ENCODE measurements around the gene GRHL1.

GRHL1 gene

DNA sequence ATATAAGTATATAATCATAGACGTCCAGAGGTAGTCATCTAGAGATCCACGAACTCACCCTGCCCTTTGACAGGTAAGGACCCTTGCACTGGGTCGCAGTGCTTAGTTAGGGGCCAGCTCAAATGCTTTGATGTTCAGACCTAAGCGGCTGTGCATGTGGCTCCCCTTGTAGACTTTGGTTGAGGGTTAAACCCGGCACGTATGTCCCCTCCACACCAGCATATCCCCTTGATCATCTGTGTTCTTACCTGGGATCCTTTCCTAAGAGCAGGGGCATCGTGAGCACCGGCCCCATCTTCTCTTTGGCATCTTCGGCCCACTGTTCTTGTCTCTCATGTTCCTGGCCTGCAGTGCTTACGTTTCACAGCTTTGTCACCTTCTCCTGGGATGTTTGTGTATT, 31.4 kb downstream of the GRHL1 start:
- no peaks in the 10 kb centered on the region for H4K20me1 ChIP-seq (ENCODE audit: insufficient read depth, low read length)
- H3K9ac ChIP-seq (ENCODE audit: low read length): no peak overlapping the region
- H3K27ac ChIP-seq (ENCODE audit: low read length): no peak overlapping the region
- no peaks in the 10 kb centered on the region for H3K9me2 ChIP-seq (replicated peaks; ENCODE audit: insufficient read depth, low read length)
- TF ChIP-seq EZH2 (optimal IDR thresholded peaks at IDR 0.05; ENCODE audit: low read depth, low read length) (no peak), EZH2phosphoT487 (IDR thresholded peaks at IDR 0.05; ENCODE audit: low read length) (no peak)
- TF ChIP-seq, protein P1, sequence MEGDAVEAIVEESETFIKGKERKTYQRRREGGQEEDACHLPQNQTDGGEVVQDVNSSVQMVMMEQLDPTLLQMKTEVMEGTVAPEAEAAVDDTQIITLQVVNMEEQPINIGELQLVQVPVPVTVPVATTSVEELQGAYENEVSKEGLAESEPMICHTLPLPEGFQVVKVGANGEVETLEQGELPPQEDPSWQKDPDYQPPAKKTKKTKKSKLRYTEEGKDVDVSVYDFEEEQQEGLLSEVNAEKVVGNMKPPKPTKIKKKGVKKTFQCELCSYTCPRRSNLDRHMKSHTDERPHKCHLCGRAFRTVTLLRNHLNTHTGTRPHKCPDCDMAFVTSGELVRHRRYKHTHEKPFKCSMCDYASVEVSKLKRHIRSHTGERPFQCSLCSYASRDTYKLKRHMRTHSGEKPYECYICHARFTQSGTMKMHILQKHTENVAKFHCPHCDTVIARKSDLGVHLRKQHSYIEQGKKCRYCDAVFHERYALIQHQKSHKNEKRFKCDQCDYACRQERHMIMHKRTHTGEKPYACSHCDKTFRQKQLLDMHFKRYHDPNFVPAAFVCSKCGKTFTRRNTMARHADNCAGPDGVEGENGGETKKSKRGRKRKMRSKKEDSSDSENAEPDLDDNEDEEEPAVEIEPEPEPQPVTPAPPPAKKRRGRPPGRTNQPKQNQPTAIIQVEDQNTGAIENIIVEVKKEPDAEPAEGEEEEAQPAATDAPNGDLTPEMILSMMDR (IDR thresholded peaks at IDR 0.05; ENCODE audit: low read length): no peak
- H3K4me1 ChIP-seq (ENCODE audit: low read length): no peaks in the 10 kb centered on the region
- DNase-seq: no peak
- H3K36me3 ChIP-seq (replicated peaks; ENCODE audit: insufficient read depth, low read length): no peaks in the 10 kb centered on the region
- no peak overlapping the region for H3K4me2 ChIP-seq (ENCODE audit: low read depth, low read length)
- no peak overlapping the region for H3K4me3 ChIP-seq (ENCODE audit: low read length)
- no peaks in the 10 kb centered on the region for H3K9me3 ChIP-seq (replicated peaks; ENCODE audit: insufficient read depth, low read length)
- no peaks in the 10 kb centered on the region for H3K79me2 ChIP-seq (ENCODE audit: low read length)
- H3F3A ChIP-seq (ENCODE audit: insufficient read depth, low read length): no peaks in the 10 kb centered on the region
- H3K27me3 ChIP-seq (replicated peaks; ENCODE audit: insufficient read depth, low read length): no peaks in the 10 kb centered on the region
- H2AFZ ChIP-seq (ENCODE audit: low read length): no peak overlapping the region

DNA sequence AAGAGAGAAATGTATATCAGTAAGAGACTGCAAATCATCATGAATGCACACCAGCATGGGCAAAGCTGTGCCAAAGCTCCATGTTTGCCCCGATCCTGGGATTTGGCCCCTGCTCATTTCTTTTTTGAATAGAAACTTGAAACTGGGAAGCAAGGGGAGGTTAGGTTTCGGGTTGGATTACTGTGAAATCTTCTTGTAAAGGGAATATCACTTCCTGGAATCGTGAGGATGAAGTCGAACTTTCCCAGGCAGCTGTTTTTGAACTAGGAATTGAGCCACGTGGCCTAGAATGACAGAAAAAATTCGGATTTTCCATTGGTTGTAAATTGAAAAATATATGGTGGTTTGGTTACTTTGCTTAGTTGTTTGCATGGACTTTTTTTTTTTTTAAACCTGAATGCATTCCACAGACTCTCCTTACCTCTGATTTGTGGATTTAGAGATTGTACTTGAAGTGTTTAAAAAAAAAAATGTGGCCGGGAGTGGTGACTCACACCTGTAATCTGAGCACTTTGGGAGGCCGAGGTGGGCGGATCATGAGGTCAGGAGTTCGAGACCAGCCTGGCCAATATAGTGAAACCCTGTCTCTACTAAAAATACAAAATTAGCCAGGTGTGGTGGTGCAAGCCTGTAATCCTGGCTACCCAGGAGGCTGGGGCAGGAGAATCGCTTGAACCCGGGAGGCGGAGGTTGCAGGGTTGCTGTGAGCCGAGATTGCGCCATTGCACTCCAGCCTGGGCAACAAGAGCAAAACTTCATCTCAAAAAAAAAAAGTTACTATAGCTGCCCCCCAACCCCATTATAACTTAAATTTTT, 32.1 kb downstream of the GRHL1 start:
- no peak for DNase-seq

DNA sequence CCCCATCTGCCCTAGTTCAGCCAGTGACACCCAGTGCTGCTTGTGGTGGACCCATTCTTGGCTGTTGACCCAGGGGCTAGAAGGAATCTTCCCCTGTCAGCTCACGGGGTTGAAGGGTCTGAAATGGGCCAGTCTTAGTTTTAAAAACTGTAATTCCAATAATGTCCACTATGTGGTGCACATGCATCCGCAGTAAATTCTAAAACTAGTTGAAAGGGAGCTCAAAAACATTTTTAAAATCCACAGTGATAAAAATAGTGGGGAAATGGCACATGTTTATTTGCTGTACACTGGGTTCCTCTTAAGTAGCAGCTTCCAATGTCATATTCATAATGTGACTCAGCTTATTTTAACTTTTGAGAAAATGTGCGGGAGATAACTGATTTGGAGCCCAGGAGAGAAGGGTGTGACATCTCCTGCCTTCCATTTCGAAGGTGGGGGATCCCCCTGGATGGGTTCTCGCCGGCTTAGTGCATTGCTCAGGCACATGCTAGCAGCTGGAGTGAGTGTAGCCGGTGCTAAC, 32.8 kb downstream of the GRHL1 start:
- peak; percentile 49 for DNase-seq
- Histone ChIP-seq H3K79me2 (ENCODE audit: low read length) (no peaks in the 10 kb centered on the region), H3K9me3 (replicated peaks; ENCODE audit: insufficient read depth, low read length) (no peaks in the 10 kb centered on the region), H3K4me2 (ENCODE audit: low read depth, low read length) (no peak overlapping the region), H3K36me3 (replicated peaks; ENCODE audit: insufficient read depth, low read length) (no peaks in the 10 kb centered on the region), H2AFZ (ENCODE audit: low read length) (no peak overlapping the region), H3K4me3 (ENCODE audit: low read length) (no peak overlapping the region), H3F3A (ENCODE audit: insufficient read depth, low read length) (no peaks in the 10 kb centered on the region), H4K20me1 (ENCODE audit: insufficient read depth, low read length) (no peaks in the 10 kb centered on the region), H3K9ac (ENCODE audit: low read length) (no peak overlapping the region), H3K4me1 (ENCODE audit: low read length) (no peaks in the 10 kb centered on the region), H3K9me2 (replicated peaks; ENCODE audit: insufficient read depth, low read length) (no peaks in the 10 kb centered on the region), H3K27me3 (replicated peaks; ENCODE audit: insufficient read depth, low read length) (no peaks in the 10 kb centered on the region), H3K27ac (ENCODE audit: low read length) (no peak overlapping the region)
- TF ChIP-seq EZH2phosphoT487 (IDR thresholded peaks at IDR 0.05; ENCODE audit: low read length): no peak
- TF ChIP-seq, protein P1 (IDR thresholded peaks at IDR 0.05; ENCODE audit: low read length): peak; percentile 81

More for the DNA sequence above, 32.1 kb downstream of the GRHL1 start:
- no peak overlapping the region for H3K27ac ChIP-seq (ENCODE audit: low read length)
- no peaks in the 10 kb centered on the region for H3F3A ChIP-seq (ENCODE audit: insufficient read depth, low read length)
- H3K4me2 ChIP-seq (ENCODE audit: low read depth, low read length): no peak overlapping the region
- no peak for TF ChIP-seq EZH2 (optimal IDR thresholded peaks at IDR 0.05; ENCODE audit: low read depth, low read length)
- TF ChIP-seq EZH2phosphoT487 (IDR thresholded peaks at IDR 0.05; ENCODE audit: low read length): no peak
- TF ChIP-seq, protein P1 (IDR thresholded peaks at IDR 0.05; ENCODE audit: low read length): no peak
- H3K9me3 ChIP-seq (replicated peaks; ENCODE audit: insufficient read depth, low read length): no peaks in the 10 kb centered on the region
- H4K20me1 ChIP-seq (ENCODE audit: insufficient read depth, low read length): no peaks in the 10 kb centered on the region
- H3K79me2 ChIP-seq (ENCODE audit: low read length): no peaks in the 10 kb centered on the region
- no peaks in the 10 kb centered on the region for H3K27me3 ChIP-seq (replicated peaks; ENCODE audit: insufficient read depth, low read length)
- no peaks in the 10 kb centered on the region for H3K4me1 ChIP-seq (ENCODE audit: low read length)
- no peak overlapping the region for H3K4me3 ChIP-seq (ENCODE audit: low read length)
- no peak overlapping the region for H2AFZ ChIP-seq (ENCODE audit: low read length)
- H3K9ac ChIP-seq (ENCODE audit: low read length): no peak overlapping the region
- H3K36me3 ChIP-seq (replicated peaks; ENCODE audit: insufficient read depth, low read length): no peaks in the 10 kb centered on the region
- no peaks in the 10 kb centered on the region for H3K9me2 ChIP-seq (replicated peaks; ENCODE audit: insufficient read depth, low read length)
